ENCODE data around the gene CERS6. TPM values are rescaled to one million over a fixed set of nuclear protein-coding genes. Genes with fewer than 3 reads are reported as not detected.

Gene CERS6
- total RNA-seq, 1 experiment from 2014 or later, result 17.3 TPM

DNA sequence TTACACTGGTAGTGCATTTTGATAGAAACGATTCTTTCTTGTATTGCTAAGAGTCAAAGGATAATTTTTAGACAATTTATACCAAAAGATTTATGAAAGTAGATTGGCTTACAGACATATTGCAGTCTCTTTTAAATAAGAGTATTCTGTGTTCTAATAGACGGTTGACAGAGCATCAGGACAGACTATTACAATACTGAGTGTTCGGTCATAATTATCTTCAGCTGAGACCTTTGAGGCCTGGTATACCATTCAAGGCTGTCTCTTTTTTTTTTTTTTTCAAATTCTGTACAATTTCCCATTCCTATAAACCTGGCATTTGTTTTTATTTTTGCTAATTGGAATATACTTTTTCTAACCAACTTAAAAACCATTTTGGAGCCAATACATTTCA lies 205.8 kb downstream of the CERS6 start:
- CTCF ChIA-PET, result interaction anchor here (1.4 kb wide), 1 partner anchor 12 kb away, joined by 3 read pairs; no protein-coding TSS in a partner anchor
- peaks cover 32% of the 10 kb centered on the region for H3K4me1 Mint-ChIP-seq
- POLR2A ChIA-PET, result no interaction called here

DNA sequence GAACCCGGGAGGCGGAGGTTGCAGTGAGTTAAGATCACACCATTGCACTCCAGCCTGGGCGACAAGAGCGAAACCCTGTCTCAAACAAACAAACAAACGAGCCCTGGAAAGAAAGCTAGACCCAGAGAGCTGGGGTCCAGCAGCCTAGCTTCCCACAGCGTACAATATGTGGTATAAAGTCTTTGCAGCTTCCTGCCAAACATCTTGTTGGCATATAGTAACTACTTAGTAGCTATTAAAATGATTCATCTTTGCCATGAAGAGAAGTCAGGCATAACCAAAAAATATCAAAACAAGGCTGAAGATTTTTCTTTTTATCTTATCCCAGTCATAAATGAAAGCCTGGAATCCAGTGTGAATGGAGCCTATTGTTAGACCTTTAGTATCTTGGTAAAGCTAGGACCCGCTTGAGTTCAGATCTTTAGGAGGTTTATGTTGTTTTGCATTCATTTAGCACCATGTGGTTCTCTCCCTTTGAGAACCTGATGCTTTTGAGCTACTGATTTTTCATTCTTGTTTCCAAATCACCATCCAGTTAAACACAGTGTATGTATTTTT lies 206.7 kb downstream of the CERS6 start:
- Mint-ChIP-seq H3K4me3 (no peak overlapping the region), H3K9me3 (no peaks in the 10 kb centered on the region), H3K27me3 (ENCODE audit: low read depth) (peaks cover 3% of the 10 kb centered on the region; the same call in 1 of the 2 replicates), H3K36me3 (no peaks in the 10 kb centered on the region), H3K4me1 (peaks cover 32% of the 10 kb centered on the region), H3K27ac (no peak overlapping the region)
- DNase-seq (ENCODE audit: low spot score), result no peak
- POLR2A ChIA-PET, result no interaction called here
- no peak for ATAC-seq
- CTCF ChIA-PET, result interaction anchor here (1.1 to 1.4 kb wide), 2 partner anchors 12 to 25 kb away, joined by 3 read pairs; no protein-coding TSS in a partner anchor
- no peak for TF ChIP-seq CREB1 (CRISPR knock-in tag; IDR thresholded peaks at IDR 0.05)
- TF ChIP-seq CBFB (CRISPR knock-in tag; IDR thresholded peaks at IDR 0.05; ENCODE audit: low read depth), result no peak
- no peak for TF ChIP-seq OVOL2 (CRISPR knock-in tag; IDR thresholded peaks at IDR 0.05; ENCODE audit: borderline replicate concordance)
- TF ChIP-seq TCF7 (CRISPR knock-in tag; IDR thresholded peaks at IDR 0.05; ENCODE audit: low read depth), result no peak
- TF ChIP-seq RELA (CRISPR knock-in tag; IDR thresholded peaks at IDR 0.05; ENCODE audit: borderline replicate concordance), result no peak
- TF ChIP-seq, protein P1, sequence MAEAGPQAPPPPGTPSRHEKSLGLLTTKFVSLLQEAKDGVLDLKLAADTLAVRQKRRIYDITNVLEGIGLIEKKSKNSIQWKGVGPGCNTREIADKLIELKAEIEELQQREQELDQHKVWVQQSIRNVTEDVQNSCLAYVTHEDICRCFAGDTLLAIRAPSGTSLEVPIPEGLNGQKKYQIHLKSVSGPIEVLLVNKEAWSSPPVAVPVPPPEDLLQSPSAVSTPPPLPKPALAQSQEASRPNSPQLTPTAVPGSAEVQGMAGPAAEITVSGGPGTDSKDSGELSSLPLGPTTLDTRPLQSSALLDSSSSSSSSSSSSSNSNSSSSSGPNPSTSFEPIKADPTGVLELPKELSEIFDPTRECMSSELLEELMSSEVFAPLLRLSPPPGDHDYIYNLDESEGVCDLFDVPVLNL (CRISPR knock-in tag; IDR thresholded peaks at IDR 0.05; ENCODE audit: borderline replicate concordance, low read depth), result no peak
- TF ChIP-seq TEAD4 (CRISPR knock-in tag; IDR thresholded peaks at IDR 0.05), result no peak
- TF ChIP-seq ZNF232 (CRISPR knock-in tag; IDR thresholded peaks at IDR 0.05), result no peak
- TF ChIP-seq, protein P2, sequence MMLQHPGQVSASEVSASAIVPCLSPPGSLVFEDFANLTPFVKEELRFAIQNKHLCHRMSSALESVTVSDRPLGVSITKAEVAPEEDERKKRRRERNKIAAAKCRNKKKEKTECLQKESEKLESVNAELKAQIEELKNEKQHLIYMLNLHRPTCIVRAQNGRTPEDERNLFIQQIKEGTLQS (CRISPR knock-in tag; conservative IDR thresholded peaks at IDR 0.05), result no peak
- TF ChIP-seq, protein P3, sequence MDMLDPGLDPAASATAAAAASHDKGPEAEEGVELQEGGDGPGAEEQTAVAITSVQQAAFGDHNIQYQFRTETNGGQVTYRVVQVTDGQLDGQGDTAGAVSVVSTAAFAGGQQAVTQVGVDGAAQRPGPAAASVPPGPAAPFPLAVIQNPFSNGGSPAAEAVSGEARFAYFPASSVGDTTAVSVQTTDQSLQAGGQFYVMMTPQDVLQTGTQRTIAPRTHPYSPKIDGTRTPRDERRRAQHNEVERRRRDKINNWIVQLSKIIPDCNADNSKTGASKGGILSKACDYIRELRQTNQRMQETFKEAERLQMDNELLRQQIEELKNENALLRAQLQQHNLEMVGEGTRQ (CRISPR knock-in tag; IDR thresholded peaks at IDR 0.05), result no peak
- TF ChIP-seq SOX15 (CRISPR knock-in tag; IDR thresholded peaks at IDR 0.05), result no peak

More for the DNA sequence above, 205.8 kb downstream of the CERS6 start:
- H3K9me3 Mint-ChIP-seq, result peaks cover 3% of the 10 kb centered on the region; the same call in 1 of the 2 replicates
- no peaks in the 10 kb centered on the region for H3K36me3 Mint-ChIP-seq
- no peak overlapping the region for H3K27ac Mint-ChIP-seq
- DNase-seq (ENCODE audit: low spot score), result no peak
- ATAC-seq, result no peak
- TF ChIP-seq, protein P4, sequence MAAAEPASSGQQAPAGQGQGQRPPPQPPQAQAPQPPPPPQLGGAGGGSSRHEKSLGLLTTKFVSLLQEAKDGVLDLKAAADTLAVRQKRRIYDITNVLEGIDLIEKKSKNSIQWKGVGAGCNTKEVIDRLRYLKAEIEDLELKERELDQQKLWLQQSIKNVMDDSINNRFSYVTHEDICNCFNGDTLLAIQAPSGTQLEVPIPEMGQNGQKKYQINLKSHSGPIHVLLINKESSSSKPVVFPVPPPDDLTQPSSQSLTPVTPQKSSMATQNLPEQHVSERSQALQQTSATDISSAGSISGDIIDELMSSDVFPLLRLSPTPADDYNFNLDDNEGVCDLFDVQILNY (CRISPR knock-in tag; IDR thresholded peaks at IDR 0.05), result no peak
- TF ChIP-seq FOXK1 (CRISPR knock-in tag; IDR thresholded peaks at IDR 0.05) (no peak), GRHL2 (CRISPR knock-in tag; IDR thresholded peaks at IDR 0.05; ENCODE audit: insufficient replicate concordance, severe bottlenecking) (no peak), SP1 (CRISPR knock-in tag; conservative IDR thresholded peaks at IDR 0.05) (no peak), ZNF219 (CRISPR knock-in tag; IDR thresholded peaks at IDR 0.05; ENCODE audit: borderline replicate concordance) (no peak), TP53 (CRISPR knock-in tag; IDR thresholded peaks at IDR 0.05) (no peak)
- TF ChIP-seq, protein P5, sequence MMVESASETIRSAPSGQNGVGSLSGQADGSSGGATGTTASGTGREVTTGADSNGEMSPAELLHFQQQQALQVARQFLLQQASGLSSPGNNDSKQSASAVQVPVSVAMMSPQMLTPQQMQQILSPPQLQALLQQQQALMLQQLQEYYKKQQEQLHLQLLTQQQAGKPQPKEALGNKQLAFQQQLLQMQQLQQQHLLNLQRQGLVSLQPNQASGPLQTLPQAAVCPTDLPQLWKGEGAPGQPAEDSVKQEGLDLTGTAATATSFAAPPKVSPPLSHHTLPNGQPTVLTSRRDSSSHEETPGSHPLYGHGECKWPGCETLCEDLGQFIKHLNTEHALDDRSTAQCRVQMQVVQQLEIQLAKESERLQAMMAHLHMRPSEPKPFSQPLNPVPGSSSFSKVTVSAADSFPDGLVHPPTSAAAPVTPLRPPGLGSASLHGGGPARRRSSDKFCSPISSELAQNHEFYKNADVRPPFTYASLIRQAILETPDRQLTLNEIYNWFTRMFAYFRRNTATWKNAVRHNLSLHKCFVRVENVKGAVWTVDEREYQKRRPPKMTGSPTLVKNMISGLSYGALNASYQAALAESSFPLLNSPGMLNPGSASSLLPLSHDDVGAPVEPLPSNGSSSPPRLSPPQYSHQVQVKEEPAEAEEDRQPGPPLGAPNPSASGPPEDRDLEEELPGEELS (CRISPR knock-in tag; IDR thresholded peaks at IDR 0.05), result no peak
- TF ChIP-seq, protein P6, sequence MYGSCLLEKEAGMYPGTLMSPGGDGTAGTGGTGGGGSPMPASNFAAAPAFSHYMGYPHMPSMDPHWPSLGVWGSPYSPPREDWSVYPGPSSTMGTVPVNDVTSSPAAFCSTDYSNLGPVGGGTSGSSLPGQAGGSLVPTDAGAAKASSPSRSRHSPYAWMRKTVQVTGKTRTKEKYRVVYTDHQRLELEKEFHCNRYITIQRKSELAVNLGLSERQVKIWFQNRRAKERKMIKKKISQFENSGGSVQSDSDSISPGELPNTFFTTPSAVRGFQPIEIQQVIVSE (CRISPR knock-in tag; IDR thresholded peaks at IDR 0.05; ENCODE audit: borderline replicate concordance), result no peak
- TF ChIP-seq, protein P7, sequence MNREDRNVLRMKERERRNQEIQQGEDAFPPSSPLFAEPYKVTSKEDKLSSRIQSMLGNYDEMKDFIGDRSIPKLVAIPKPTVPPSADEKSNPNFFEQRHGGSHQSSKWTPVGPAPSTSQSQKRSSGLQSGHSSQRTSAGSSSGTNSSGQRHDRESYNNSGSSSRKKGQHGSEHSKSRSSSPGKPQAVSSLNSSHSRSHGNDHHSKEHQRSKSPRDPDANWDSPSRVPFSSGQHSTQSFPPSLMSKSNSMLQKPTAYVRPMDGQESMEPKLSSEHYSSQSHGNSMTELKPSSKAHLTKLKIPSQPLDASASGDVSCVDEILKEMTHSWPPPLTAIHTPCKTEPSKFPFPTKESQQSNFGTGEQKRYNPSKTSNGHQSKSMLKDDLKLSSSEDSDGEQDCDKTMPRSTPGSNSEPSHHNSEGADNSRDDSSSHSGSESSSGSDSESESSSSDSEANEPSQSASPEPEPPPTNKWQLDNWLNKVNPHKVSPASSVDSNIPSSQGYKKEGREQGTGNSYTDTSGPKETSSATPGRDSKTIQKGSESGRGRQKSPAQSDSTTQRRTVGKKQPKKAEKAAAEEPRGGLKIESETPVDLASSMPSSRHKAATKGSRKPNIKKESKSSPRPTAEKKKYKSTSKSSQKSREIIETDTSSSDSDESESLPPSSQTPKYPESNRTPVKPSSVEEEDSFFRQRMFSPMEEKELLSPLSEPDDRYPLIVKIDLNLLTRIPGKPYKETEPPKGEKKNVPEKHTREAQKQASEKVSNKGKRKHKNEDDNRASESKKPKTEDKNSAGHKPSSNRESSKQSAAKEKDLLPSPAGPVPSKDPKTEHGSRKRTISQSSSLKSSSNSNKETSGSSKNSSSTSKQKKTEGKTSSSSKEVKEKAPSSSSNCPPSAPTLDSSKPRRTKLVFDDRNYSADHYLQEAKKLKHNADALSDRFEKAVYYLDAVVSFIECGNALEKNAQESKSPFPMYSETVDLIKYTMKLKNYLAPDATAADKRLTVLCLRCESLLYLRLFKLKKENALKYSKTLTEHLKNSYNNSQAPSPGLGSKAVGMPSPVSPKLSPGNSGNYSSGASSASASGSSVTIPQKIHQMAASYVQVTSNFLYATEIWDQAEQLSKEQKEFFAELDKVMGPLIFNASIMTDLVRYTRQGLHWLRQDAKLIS (CRISPR knock-in tag; IDR thresholded peaks at IDR 0.05; ENCODE audit: borderline replicate concordance), result no peak
- TF ChIP-seq, protein P1 (CRISPR knock-in tag; IDR thresholded peaks at IDR 0.05; ENCODE audit: borderline replicate concordance, low read depth), result no peak
- TF ChIP-seq, protein P8, sequence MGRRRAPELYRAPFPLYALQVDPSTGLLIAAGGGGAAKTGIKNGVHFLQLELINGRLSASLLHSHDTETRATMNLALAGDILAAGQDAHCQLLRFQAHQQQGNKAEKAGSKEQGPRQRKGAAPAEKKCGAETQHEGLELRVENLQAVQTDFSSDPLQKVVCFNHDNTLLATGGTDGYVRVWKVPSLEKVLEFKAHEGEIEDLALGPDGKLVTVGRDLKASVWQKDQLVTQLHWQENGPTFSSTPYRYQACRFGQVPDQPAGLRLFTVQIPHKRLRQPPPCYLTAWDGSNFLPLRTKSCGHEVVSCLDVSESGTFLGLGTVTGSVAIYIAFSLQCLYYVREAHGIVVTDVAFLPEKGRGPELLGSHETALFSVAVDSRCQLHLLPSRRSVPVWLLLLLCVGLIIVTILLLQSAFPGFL (CRISPR knock-in tag; IDR thresholded peaks at IDR 0.05; ENCODE audit: borderline replicate concordance), result no peak
- no peak overlapping the region for H3K4me3 Mint-ChIP-seq
- H3K27me3 Mint-ChIP-seq (ENCODE audit: low read depth), result peaks cover 3% of the 10 kb centered on the region; the same call in 1 of the 2 replicates

Measured in WTC11 (cell line).